Tibial artery (tissue), 4 donors: ENCODE results near the gene RRAS2.

Experiments used
- DNase-seq, 2 donors: peaks; one replicate each; pipeline ENCODE4 v3.0.0-alpha.2; 2019
- H3K27ac ChIP-seq, 2 donors: fragments of 200-600 bp; sonication (generic) in 1 of 2; 1 replicate in 1 of 2; 2 replicates in 1 of 2; pipeline ENCODE4 v1.5.1; 2018 to 2019; ENCODE audit warnings: mild to moderate bottlenecking in 1 of 2
- H3K27me3 ChIP-seq, 2 donors: fragments of 200-600 bp; sonication (generic) in 1 of 2; one replicate each; pipeline versions ENCODE4 v1.5.1 to v1.6.0; 2016 to 2019
- H3K36me3 ChIP-seq, 3 donors: fragments of 200-600 bp; sonication (generic) in 2 of 3; one replicate each; pipeline ENCODE4 v1.5.1; 2016 to 2019; ENCODE audit warnings: mild to moderate bottlenecking in 2 of 3
- H3K4me1 ChIP-seq, 4 donors: fragments of 200-600 bp; sonication (generic) in 2 of 4; 1 replicate in 3 of 4; 2 replicates in 1 of 4; pipeline ENCODE4 v1.5.1; 2016 to 2019
- H3K4me3 ChIP-seq, 2 donors: fragments of 200-600 bp; sonication (generic) in 1 of 2; 1 replicate in 1 of 2; 2 replicates in 1 of 2; pipeline ENCODE4 v1.5.1; 2018 to 2019; ENCODE audit warnings: mild to moderate bottlenecking in 2 of 2
- H3K9me3 ChIP-seq, 3 donors: fragments of 200-600 bp; sonication (generic) in 1 of 3; one replicate each; pipeline ENCODE4 v1.5.1; 2016 to 2019
- intact Hi-C: fragments of 100-400 bp; cut with DNase I; formaldehyde crosslinking; loops from one replicate; pipeline ENCODE4 v1.15.0; 2023; ENCODE audit warnings: low total_unique reads
- TF ChIP-seq, protein P1 (sequence below), 2 experiments: fragments of 200-600 bp in 1 of 2; fragments of 450-650 bp in 1 of 2; IDR thresholded peaks; one replicate each; pipeline ENCODE4 v1.5.1; 2017 to 2019; ENCODE audit warnings: antibody characterized with exemption in 2 of 2, mild to moderate bottlenecking in 1 of 2, moderate library complexity in 1 of 2

The RRAS2 gene

DNA sequence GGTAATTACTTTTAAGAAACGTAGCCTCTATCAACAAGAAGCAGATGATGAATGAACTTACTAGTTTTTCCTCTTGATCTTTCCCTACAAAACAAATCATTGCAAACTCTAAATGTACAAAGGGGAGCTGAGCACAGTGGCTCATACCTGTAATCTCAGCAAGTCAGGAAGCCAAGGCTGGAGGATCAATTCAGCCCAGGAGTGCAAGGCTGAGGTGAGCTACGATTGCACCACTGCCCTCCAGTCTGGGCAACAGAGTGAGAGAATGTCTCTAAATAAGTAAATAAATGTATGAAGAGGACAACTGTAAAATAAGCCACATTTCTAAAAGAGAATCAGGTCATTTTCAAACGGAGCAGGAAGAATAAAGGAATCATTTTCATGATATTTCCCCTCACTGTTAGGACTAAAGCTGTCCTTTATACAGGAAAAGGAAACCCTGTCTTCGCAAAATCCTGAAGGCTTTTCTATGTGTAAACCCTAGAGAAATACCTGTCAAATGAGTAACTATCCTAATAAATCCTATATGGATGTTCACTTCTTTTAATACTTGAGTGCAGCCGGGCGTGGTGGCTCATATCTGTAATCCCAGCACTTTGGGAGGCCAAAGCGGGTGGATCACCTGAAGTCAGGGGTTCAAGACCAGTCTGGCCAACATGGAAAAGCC, 41.2 kb downstream of the RRAS2 start:
- no peak overlapping the region for H3K27ac ChIP-seq
- H3K9me3 ChIP-seq: no peaks in the 10 kb centered on the region
- peaks cover 0 to 49% (median 10%) of the 10 kb centered on the region in 4 donors for H3K4me1 ChIP-seq
- TF ChIP-seq, protein P1, sequence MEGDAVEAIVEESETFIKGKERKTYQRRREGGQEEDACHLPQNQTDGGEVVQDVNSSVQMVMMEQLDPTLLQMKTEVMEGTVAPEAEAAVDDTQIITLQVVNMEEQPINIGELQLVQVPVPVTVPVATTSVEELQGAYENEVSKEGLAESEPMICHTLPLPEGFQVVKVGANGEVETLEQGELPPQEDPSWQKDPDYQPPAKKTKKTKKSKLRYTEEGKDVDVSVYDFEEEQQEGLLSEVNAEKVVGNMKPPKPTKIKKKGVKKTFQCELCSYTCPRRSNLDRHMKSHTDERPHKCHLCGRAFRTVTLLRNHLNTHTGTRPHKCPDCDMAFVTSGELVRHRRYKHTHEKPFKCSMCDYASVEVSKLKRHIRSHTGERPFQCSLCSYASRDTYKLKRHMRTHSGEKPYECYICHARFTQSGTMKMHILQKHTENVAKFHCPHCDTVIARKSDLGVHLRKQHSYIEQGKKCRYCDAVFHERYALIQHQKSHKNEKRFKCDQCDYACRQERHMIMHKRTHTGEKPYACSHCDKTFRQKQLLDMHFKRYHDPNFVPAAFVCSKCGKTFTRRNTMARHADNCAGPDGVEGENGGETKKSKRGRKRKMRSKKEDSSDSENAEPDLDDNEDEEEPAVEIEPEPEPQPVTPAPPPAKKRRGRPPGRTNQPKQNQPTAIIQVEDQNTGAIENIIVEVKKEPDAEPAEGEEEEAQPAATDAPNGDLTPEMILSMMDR (IDR thresholded peaks at IDR 0.05): no peak
- no peaks in the 10 kb centered on the region for H3K36me3 ChIP-seq
- DNase-seq: no peak
- H3K27me3 ChIP-seq: no peaks in the 10 kb centered on the region
- intact Hi-C loops: no loop called here
- no peak overlapping the region for H3K4me3 ChIP-seq

DNA sequence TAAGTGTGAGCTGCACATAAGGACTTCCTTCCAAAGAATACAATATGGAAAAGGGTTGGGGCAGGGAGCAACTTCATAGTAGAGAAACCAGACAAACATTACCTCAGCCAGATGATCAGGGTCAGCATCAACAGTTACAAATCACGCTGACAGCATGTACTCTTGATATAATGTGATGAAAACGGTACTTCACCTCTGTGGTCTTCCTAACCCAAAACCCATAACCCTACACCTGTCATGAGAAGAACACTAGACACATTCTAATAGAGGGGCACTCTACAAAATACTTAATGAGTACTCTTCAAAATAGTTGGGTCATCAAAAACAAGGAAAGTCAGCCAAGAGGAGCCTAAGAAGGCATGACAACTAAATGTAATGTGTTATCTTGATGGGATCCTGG, 43.9 kb downstream of the RRAS2 start:
- H3K4me1 ChIP-seq: peaks cover 0 to 64% (median 21%) of the 10 kb centered on the region in 4 donors
- no peak overlapping the region for H3K4me3 ChIP-seq
- TF ChIP-seq, protein P1 (IDR thresholded peaks at IDR 0.05): no peak
- no peaks in the 10 kb centered on the region for H3K27me3 ChIP-seq
- intact Hi-C loops: no loop called here
- no peak overlapping the region for H3K27ac ChIP-seq
- H3K9me3 ChIP-seq: no peaks in the 10 kb centered on the region
- H3K36me3 ChIP-seq: no peaks in the 10 kb centered on the region
- DNase-seq: no peak

- H3K4me1 ChIP-seq: peaks cover 0 to 70% (median 26%) of the 10 kb centered on the region in 4 donors
- TF ChIP-seq, protein P1 (IDR thresholded peaks at IDR 0.05): no peak
- no peaks in the 10 kb centered on the region for H3K36me3 ChIP-seq
- no peaks in the 10 kb centered on the region for H3K27me3 ChIP-seq
- H3K4me3 ChIP-seq: no peak overlapping the region
- intact Hi-C loops: no loop called here
- DNase-seq: no peak
- H3K9me3 ChIP-seq: no peaks in the 10 kb centered on the region
- no peak overlapping the region for H3K27ac ChIP-seq
These were observed 44.9 kb downstream of the RRAS2 start for GRCh38 chr11:14314127-14314526.

- peak overlapping the region; percentile 25 to 44 for H3K27ac ChIP-seq
- TF ChIP-seq, protein P1 (IDR thresholded peaks at IDR 0.05): no peak
- intact Hi-C loops: no loop called here
- no peak for DNase-seq
- H3K36me3 ChIP-seq: no peaks in the 10 kb centered on the region
- H3K9me3 ChIP-seq: no peaks in the 10 kb centered on the region
- H3K27me3 ChIP-seq: no peaks in the 10 kb centered on the region
- H3K4me1 ChIP-seq: peaks cover 0 to 67% (median 29%) of the 10 kb centered on the region in 4 donors
- H3K4me3 ChIP-seq: no peak overlapping the region
These were observed 46.1 kb downstream of the RRAS2 start for GRCh38 chr11:14312736-14313438.

DNA sequence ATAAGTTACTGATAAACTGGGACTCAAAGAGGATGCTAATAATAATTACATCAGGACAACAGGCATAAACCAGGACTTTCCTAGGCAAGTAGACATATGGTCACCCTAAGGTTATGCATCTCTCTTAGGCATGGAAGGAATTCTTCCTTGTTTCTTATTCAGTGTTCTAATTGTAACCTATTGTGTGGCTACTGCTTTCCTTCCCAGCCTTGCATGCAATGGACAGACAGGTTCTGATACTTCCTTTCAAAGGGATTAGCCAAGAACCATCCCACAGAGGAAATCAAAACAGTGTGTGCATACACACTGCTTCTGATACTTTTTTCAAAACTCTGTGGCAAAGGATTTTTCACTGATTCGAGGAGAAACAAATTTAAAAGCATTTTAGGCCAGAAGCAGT, 48.3 kb downstream of the RRAS2 start:
- H3K9me3 ChIP-seq: no peaks in the 10 kb centered on the region
- H3K27ac ChIP-seq: no peak overlapping the region
- intact Hi-C loops: no loop called here
- H3K4me3 ChIP-seq: no peak overlapping the region
- no peak for DNase-seq
- peaks cover 0 to 60% (median 29%) of the 10 kb centered on the region in 4 donors for H3K4me1 ChIP-seq
- TF ChIP-seq, protein P1 (IDR thresholded peaks at IDR 0.05): no peak
- no peaks in the 10 kb centered on the region for H3K36me3 ChIP-seq
- no peaks in the 10 kb centered on the region for H3K27me3 ChIP-seq
